Measurements from ENCODE around the gene CACNA1A.

The CACNA1A gene

DNA sequence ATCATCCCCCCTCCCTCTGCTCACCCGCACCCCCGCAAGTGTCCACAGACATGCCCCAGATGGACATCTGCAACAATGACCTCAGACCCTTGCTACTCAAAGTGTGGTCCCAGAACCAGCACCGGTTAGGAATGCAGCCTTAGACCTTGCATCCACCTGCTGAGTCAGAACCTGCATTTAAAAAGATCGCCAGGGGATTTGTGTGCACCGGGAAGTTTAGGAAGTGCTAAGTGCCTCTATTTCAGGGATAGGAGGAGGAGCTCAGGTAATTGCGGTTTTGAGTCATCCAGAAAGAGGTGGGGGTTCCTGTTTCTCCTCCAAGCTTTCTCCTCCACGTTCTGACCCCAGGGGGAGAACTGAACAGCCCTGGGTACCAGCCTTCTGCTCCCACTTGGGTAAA, 46.2 kb downstream of the CACNA1A start:
- no peak for DNase-seq (ENCODE audit: extremely low spot score)
- TF ChIP-seq, protein P1, sequence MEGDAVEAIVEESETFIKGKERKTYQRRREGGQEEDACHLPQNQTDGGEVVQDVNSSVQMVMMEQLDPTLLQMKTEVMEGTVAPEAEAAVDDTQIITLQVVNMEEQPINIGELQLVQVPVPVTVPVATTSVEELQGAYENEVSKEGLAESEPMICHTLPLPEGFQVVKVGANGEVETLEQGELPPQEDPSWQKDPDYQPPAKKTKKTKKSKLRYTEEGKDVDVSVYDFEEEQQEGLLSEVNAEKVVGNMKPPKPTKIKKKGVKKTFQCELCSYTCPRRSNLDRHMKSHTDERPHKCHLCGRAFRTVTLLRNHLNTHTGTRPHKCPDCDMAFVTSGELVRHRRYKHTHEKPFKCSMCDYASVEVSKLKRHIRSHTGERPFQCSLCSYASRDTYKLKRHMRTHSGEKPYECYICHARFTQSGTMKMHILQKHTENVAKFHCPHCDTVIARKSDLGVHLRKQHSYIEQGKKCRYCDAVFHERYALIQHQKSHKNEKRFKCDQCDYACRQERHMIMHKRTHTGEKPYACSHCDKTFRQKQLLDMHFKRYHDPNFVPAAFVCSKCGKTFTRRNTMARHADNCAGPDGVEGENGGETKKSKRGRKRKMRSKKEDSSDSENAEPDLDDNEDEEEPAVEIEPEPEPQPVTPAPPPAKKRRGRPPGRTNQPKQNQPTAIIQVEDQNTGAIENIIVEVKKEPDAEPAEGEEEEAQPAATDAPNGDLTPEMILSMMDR (IDR thresholded peaks at IDR 0.05; ENCODE audit: control extremely low read depth, extremely low read depth, low read depth, missing control alignments) = no peak
- CTCF ChIA-PET = no interaction called here
- POLR2A ChIA-PET = no interaction called here

DNA sequence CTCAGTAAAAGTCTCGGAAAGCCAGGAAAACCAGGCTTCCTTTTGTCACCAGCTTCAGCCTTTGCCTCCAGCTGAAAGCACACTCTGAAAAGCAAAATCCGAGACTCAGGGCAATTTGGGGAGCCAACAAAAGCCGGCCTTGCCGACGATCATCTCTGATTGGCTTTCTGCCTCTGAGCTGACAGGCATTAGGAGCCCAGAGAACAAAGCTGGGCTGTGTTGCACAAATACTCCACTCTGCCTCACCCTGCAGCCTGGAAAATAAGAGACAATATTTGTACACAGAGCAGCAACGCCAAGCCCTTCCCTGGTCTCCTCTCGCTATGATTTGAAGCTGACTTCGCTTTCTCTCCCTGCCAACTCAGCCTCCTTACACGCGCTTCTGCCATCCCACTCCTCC, 46.9 kb downstream of the CACNA1A start:
- TF ChIP-seq, protein P1 (IDR thresholded peaks at IDR 0.05; ENCODE audit: control extremely low read depth, extremely low read depth, low read depth, missing control alignments) = no peak
- ChIA-PET POLR2A (no interaction called here), CTCF (no interaction called here)
- no peak for DNase-seq (ENCODE audit: extremely low spot score)

DNA sequence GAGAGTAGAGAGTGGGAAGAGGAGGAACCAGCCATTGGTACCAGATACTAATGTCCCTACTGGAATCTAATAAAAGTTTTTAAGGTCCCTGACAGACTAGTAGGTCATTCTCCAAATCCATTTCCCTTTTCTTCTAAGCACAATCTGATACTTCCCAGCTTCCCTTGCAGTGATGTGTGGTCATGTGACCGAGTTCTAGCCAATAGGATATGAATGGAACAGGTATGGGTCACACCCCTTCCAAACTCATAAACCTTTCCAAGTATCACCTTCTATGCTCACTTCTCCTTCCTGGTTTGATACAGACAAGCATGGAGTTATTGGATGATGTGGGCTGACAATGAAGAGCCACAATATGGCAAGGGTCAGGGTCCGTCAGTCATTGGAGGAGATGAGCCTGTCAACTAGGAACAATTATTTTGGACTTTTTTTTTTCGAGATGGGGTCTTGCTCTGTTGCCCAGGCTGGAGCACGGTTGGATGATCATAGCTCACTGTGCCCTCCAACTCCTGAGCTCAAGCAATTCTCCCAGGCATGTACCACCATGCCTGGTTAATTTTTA, 54.8 kb downstream of the CACNA1A start:
- ChIA-PET POLR2A (no interaction called here), CTCF (interaction anchor here (1.4 to 2.3 kb wide), 2 partner anchors 9 to 27 kb away, joined by 3 to 5 read pairs; no protein-coding TSS in a partner anchor)
- no peak for DNase-seq (ENCODE audit: extremely low spot score)
- TF ChIP-seq, protein P1 (IDR thresholded peaks at IDR 0.05; ENCODE audit: control extremely low read depth, extremely low read depth, low read depth, missing control alignments) = no peak

DNA sequence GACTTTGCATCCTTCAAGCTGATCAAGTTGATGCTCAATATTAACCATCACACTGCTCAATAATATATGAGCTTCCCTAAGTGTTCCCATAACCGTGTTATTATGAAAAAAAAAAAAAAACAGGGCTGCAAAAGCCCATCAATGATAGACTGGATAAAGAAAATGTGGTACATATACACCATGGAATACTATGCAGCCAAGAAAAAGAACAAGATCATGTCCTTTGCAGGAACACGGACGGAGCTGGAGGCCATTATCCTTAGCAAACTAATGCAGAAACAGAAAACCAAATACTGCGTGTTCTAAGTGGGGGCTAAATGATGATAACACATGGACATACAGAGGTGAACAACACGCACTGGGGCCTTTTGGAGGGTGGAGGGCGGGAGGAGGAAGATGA, 58.3 kb downstream of the CACNA1A start:
- TF ChIP-seq, protein P1 (IDR thresholded peaks at IDR 0.05; ENCODE audit: control extremely low read depth, extremely low read depth, low read depth, missing control alignments) = no peak
- no peak for DNase-seq (ENCODE audit: extremely low spot score)
- ChIA-PET POLR2A (no interaction called here), CTCF (no interaction called here)

DNA sequence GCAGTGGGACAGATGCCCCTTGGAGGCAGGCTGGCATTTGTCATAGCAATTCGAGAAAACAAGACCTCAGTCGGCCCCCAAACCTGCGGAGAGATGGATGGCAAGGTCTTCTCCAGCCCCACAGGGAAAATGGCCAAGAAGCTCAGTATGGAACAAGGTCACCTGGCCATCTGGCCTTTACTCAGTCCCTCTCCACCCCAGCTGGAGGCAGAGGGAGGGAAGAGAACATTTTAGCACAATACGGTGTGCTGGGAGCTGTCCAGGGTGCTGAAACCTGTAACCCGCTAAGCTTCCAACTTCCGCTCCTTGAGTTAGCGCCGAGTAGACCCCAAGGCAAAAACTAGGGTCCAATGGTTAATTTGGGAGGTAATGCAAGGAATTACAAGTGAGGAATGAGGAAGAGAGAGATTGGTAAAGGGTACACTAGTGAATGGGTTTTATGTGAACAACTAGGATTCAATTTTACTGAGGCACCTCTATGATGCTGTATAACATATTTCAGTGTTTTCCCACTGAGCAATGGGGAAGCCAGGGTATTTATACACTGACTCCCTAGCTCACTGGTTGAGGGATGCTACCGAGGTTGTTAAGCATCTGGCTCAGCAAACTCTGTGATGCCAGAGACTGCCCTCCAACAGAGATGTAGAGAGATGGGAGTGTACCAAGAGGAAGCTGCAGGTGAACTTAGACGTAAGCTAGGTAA, 64.3 kb downstream of the CACNA1A start:
- TF ChIP-seq, protein P1 (IDR thresholded peaks at IDR 0.05; ENCODE audit: control extremely low read depth, extremely low read depth, low read depth, missing control alignments) = no peak
- ChIA-PET POLR2A (no interaction called here), CTCF (interaction anchor here (1.1 to 1.6 kb wide), 3 partner anchors 9 to 13 kb away, joined by 3 to 5 read pairs (median 5); no protein-coding TSS in a partner anchor)
- peak; percentile 32 for DNase-seq (ENCODE audit: extremely low spot score)

DNA sequence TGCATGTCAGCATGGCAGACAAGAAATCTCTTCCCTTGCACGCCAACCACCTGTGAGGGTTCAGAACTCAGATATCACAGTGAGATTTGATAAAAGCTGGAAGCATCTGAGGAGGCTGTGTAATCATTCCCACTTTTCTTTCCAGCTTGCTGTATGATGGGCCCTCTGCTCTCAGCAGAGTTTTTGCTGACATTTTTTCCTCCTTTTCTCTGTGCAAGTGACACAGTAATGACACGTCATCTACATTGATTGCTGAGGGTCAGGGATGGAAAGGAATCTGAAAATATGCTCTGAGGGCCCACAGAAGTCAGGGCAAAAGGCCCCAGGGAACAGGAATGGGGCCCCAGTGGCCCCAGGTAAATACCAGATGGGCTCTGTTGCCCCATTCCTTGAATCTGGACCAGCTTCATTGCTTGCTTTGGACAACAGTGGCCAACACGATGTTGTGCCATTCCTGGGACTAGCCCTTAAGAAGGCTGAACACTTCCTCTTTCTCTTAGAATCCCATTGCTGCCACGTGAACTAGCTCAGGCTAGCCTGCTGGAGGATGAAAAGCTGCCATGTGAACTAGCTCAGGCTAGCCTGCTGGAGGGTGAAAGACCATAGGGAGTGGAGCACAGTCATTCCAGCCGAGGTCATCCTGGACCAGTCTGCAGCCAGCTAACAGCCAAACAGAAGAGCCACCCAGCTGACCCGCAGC, 68.2 kb downstream of the CACNA1A start:
- ChIA-PET POLR2A (no interaction called here), CTCF (interaction anchor here (0.9 kb wide), 1 partner anchor 10 kb away, joined by 3 read pairs; no protein-coding TSS in a partner anchor)
- no peak for DNase-seq (ENCODE audit: extremely low spot score)
- TF ChIP-seq, protein P1 (IDR thresholded peaks at IDR 0.05; ENCODE audit: control extremely low read depth, extremely low read depth, low read depth, missing control alignments) = no peak

All from GM10248 (cell line).